Activated naive CD4-positive, alpha-beta T cell treated with anti-CD3 and anti-CD28 coated beads, Interleukin-2, amount 50 U/mL, for 72 hours (primary cell): ENCODE measurements around the gene B3GALNT2. TPM values are rescaled to one million over a fixed set of nuclear protein-coding genes. Genes with fewer than 3 reads are reported as not detected.

Experiments used
- ATAC-seq, 2 donors: fragments of 150-1000 bp; cut with Tn5 transposase; 2 replicates each; pipeline ENCODE4 v1.10.0; 2021; ENCODE audit warnings: mild to moderate bottlenecking in 2 of 2, moderate library complexity in 2 of 2
- DNase-seq, 2 donors: peaks; one replicate each; pipeline ENCODE4 v3.0.0; 2021 to 2022; ENCODE audit warnings: low spot score in 2 of 2
- H3K27ac Mint-ChIP-seq, 2 donors: one replicate each; pipeline ENCODE4 v1.8.0; 2022; ENCODE audit warnings: mild to moderate bottlenecking in 2 of 2, mixed read lengths in 2 of 2
- H3K36me3 Mint-ChIP-seq, 2 donors: one replicate each; pipeline ENCODE4 v1.8.0; 2022; ENCODE audit warnings: mixed read lengths in 2 of 2
- H3K9me3 Mint-ChIP-seq, 2 donors: one replicate each; pipeline ENCODE4 v1.8.0; 2022; ENCODE audit warnings: mixed read lengths in 2 of 2
- total RNA-seq, 2 donors: library from RNA; stranded (reverse); gene quantifications; one replicate each; pipeline ENCODE4 v1.2.3, GENCODE V29; 2022

Gene B3GALNT2
- total RNA-seq, 2 donors from 2014 or later, result 12.3 to 14.9 TPM

- ATAC-seq (peak in 1 of 2 donors; percentile 26), DNase-seq (no peak)
- no peaks in the 10 kb centered on the region for H3K9me3 Mint-ChIP-seq
- no peaks in the 10 kb centered on the region for H3K36me3 Mint-ChIP-seq
- no peak overlapping the region for H3K27ac Mint-ChIP-seq
Observed at GRCh38 chr1:235511470-235512240, 7.4 kb upstream of the B3GALNT2 start.

- Mint-ChIP-seq H3K9me3 (no peaks in the 10 kb centered on the region), H3K36me3 (no peaks in the 10 kb centered on the region), H3K27ac (no peak overlapping the region)
- ATAC-seq (no peak), DNase-seq (no peak)
Observed at GRCh38 chr1:235510823-235511222, 6.6 kb upstream of the B3GALNT2 start.

DNA sequence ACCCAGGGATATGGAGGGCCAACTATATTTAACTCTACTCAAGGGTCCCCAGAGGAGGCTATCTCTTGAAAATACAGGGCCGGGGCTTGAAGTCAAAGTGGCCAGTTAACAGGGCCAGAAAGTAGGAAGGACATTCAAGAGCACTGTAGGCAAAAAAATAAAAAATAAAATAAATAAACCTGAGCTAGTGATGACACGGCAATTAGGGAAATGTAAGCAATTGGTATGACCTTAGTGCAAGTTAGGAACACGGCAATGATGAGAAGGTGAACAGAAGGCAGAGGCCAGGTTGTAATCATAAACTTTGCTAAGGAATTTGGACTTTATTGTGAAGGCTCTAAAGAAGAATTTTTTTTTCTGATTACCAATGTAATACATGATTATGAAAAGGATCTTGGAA, 3.4 kb upstream of the B3GALNT2 start:
- Mint-ChIP-seq H3K27ac (no peak overlapping the region), H3K9me3 (no peaks in the 10 kb centered on the region), H3K36me3 (peaks cover 0 to 14% of the 10 kb centered on the region in 2 donors)
- no peak for ATAC-seq
- no peak for DNase-seq

DNA sequence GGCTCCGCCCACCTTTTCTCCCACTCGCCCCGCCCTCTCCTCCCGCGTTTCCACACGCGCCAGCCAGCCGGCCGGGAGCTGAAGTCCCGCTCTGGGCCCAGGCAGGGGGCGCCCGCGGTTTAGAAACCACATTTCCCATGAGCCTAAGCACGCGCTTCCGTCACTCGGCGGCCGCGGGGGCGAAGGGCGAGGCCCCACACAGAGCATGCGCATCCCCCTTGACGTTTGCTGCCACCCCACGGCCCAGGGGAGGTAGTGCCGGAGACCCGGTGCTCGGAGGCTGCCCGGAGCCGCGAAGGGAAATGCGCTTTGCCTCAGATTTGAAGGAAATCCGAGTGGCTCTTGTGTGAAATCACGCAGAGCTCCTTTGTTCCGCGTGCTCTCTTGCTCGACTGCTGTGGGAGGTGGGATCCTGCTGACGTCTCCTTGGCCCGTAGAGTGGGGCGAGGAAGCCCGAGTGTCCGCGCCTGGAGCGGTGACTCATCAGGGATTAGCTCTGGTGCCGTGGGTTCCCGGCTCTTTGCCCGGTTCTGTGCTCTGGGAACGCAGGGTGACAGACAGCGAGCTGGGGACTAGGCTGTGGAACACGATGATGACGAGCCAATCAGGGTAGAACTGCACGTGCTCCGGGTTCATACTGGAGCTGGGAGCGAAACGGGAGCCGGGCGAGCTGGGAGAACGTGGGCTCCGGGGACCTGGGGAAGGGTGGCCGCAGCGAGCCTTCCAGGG, 406 bp upstream of the B3GALNT2 start:
- ATAC-seq (peak; percentile 84), DNase-seq (peak; percentile 98 to 99)
- peaks cover 0 to 17% of the 10 kb centered on the region in 2 donors for H3K36me3 Mint-ChIP-seq
- peak overlapping the region; percentile 98 for H3K27ac Mint-ChIP-seq
- no peaks in the 10 kb centered on the region for H3K9me3 Mint-ChIP-seq

GRCh38 chr1:235503403-235504121, 690 bp downstream of the B3GALNT2 start:
- H3K36me3 Mint-ChIP-seq, result peaks cover 0 to 17% of the 10 kb centered on the region in 2 donors
- DNase-seq (peak; percentile 34 to 67), ATAC-seq (peak in 1 of 2 donors; percentile 9)
- no peaks in the 10 kb centered on the region for H3K9me3 Mint-ChIP-seq
- peak overlapping the region; percentile 96 to 98 for H3K27ac Mint-ChIP-seq

GRCh38 chr1:235502601-235503402, 1.4 kb downstream of the B3GALNT2 start:
- Mint-ChIP-seq H3K27ac (peak overlapping the region; percentile 96 to 98), H3K9me3 (no peaks in the 10 kb centered on the region), H3K36me3 (peaks cover 0 to 17% of the 10 kb centered on the region in 2 donors)
- DNase-seq (no peak), ATAC-seq (no peak)

- DNase-seq, result no peak
- H3K36me3 Mint-ChIP-seq, result peaks cover 0 to 17% of the 10 kb centered on the region in 2 donors
- no peaks in the 10 kb centered on the region for H3K9me3 Mint-ChIP-seq
- ATAC-seq, result no peak
- no peak overlapping the region for H3K27ac Mint-ChIP-seq
Observed at GRCh38 chr1:235500971-235501540, 3.2 kb downstream of the B3GALNT2 start.

GRCh38 chr1:235495551-235495950, 8.7 kb downstream of the B3GALNT2 start:
- DNase-seq (no peak), ATAC-seq (no peak)
- Mint-ChIP-seq H3K27ac (no peak overlapping the region), H3K36me3 (peaks cover 6 to 11% of the 10 kb centered on the region in 2 donors), H3K9me3 (no peaks in the 10 kb centered on the region)

DNA sequence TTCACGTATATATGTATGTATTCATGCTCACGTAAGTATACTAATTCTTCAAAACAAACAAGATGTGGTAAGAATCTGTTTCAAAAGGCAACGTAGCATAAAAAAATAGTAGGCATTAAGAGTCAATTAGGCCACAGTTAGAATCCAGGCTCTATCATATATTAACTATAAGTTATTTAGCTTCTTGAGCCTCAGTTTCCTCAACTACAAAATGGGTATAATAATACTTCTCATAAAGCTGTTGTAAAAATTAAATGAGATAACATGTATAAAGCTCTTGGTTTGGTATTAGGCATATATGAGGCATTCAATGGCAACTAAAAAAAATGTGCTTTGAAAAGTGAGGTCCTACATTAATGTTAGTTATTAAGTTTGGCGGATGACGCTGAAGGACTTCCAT, 9.2 kb downstream of the B3GALNT2 start:
- no peak for DNase-seq
- Mint-ChIP-seq H3K36me3 (peaks cover 6 to 11% of the 10 kb centered on the region in 2 donors), H3K9me3 (no peaks in the 10 kb centered on the region), H3K27ac (no peak overlapping the region)
- no peak for ATAC-seq

DNA sequence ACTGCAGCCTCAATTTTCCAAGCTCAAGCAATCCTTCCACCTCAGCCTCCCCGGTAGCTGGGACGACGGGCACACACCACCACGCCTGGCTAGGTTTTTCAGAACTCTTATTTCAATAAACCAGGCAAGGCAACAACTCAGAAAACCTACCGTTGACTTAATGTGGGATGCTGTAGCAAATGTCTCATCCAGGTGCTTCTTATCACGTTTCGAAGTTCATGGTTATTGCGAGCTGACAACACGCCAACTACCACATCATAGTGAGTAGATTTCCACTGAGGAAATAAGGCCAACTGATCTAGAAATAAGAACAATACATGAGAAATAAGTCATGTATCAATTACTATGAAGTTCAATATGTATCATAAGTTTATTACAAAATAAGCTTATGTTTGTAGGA, 9.7 kb downstream of the B3GALNT2 start:
- no peaks in the 10 kb centered on the region for H3K9me3 Mint-ChIP-seq
- ATAC-seq, result no peak
- H3K36me3 Mint-ChIP-seq, result peaks cover 6 to 11% of the 10 kb centered on the region in 2 donors

GRCh38 chr1:235491644-235492043, 12.6 kb downstream of the B3GALNT2 start:
- Mint-ChIP-seq H3K27ac (no peak overlapping the region), H3K9me3 (no peaks in the 10 kb centered on the region), H3K36me3 (peaks cover 6 to 11% of the 10 kb centered on the region in 2 donors)
- ATAC-seq, result no peak
- DNase-seq, result no peak

More for the DNA sequence above, 9.7 kb downstream of the B3GALNT2 start:
- DNase-seq, result no peak
- peak overlapping the region in 1 of 2 donors; percentile 39 for H3K27ac Mint-ChIP-seq

GRCh38 chr1:235486321-235486720, 17.9 kb downstream of the B3GALNT2 start:
- Mint-ChIP-seq H3K9me3 (peaks cover 0 to 4% of the 10 kb centered on the region in 2 donors), H3K27ac (no peak overlapping the region), H3K36me3 (peaks cover 23% of the 10 kb centered on the region in 2 donors)
- no peak for DNase-seq
- no peak for ATAC-seq

DNA sequence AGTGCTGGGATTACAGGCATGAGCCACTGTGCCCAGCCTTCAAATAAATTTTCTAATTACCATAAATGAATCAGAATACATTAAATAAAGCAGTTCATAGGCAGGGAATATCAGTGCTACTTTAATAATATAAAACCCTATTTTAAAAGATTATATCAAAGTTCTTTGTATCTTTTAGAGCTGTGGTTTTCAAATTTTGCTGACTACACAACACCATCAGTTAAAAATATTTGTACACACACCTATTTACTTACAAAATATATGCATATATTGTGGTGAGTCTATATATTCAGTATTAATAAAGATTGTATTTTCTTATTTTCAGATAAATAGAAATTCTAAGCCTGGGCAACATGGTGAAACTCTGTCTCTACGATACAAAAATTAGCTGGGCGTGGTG, 18.7 kb downstream of the B3GALNT2 start:
- no peak for ATAC-seq

GRCh38 chr1:235483090-235483489, 21.2 kb downstream of the B3GALNT2 start:
- Mint-ChIP-seq H3K9me3 (peaks cover 0 to 4% of the 10 kb centered on the region in 2 donors), H3K27ac (no peak overlapping the region), H3K36me3 (peaks cover 23 to 30% of the 10 kb centered on the region in 2 donors)
- DNase-seq, result no peak
- ATAC-seq, result no peak

More for the DNA sequence above, 18.7 kb downstream of the B3GALNT2 start:
- Mint-ChIP-seq H3K9me3 (peaks cover 0 to 4% of the 10 kb centered on the region in 2 donors), H3K36me3 (peaks cover 23% of the 10 kb centered on the region in 2 donors), H3K27ac (no peak overlapping the region)
- no peak for DNase-seq

- Mint-ChIP-seq H3K36me3 (no peaks in the 10 kb centered on the region), H3K9me3 (no peaks in the 10 kb centered on the region), H3K27ac (no peak overlapping the region)
- ATAC-seq (no peak), DNase-seq (no peak)
Observed at GRCh38 chr1:235473806-235474205, 30.4 kb downstream of the B3GALNT2 start.
